HL-60 (cell line): ENCODE measurements around the gene PITPNM3.

Source experiments
- CTCF ChIP-seq: IDR thresholded peaks from one replicate; pipeline ENCODE4 v1.5.1; 2011; ENCODE audit warnings: low read length, control low read depth, inconsistent platforms; ENCODE audit not compliant: insufficient read depth
- POLR2AphosphoS5 ChIP-seq: IDR thresholded peaks from 2 replicates; pipeline ENCODE4 v1.6.1; 2012; ENCODE audit warnings: low read depth
- REST ChIP-seq: IDR thresholded peaks from 2 replicates; pipeline ENCODE4 v1.6.1; 2012; ENCODE audit warnings: low read depth; ENCODE audit not compliant: insufficient replicate concordance
- SPI1 ChIP-seq: IDR thresholded peaks from 2 replicates; pipeline ENCODE4 v1.6.1; 2012; ENCODE audit warnings: low read depth, mild to moderate bottlenecking, borderline replicate concordance

GRCh38 chr17:6474906-6475305 is 81.4 kb downstream of the PITPNM3 start:
- no peak for TF ChIP-seq CTCF
- TF ChIP-seq SPI1, result no peak
- TF ChIP-seq POLR2AphosphoS5, result no peak
- no peak for TF ChIP-seq REST
